NCI-H187 treated with DMSO at 0.1 percent for 48 hours (cell line): ENCODE measurements around the gene PICALM.
"Not testable (repeated sequence)": the region's sequence is repeated elsewhere in the genome, so short reads cannot be mapped to it uniquely, and the experiment has no call there.

Source experiments
- DNase-seq: peaks from one replicate; lab custom pipeline; 2025; lab: John Stamatoyannopoulos, UW

PICALM gene

GRCh38 chr11:86068951-86069407 lies at the start of gene PICALM:
Gene PICALM, minus strand, starts transcription at chr11:86069084. Its CDS starts 304 bp downstream, at chr11:86068780.
- DNase-seq: peak; percentile 82

GRCh38 chr11:86118253-86118652 lies 49.4 kb upstream of the PICALM start:
- no peak for DNase-seq

- DNase-seq: no peak
Measured at GRCh38 chr11:86117712-86118063, 48.8 kb upstream of the PICALM start.

GRCh38 chr11:86117001-86117711 lies 48.3 kb upstream of the PICALM start:
- DNase-seq: no peak

GRCh38 chr11:86116386-86116726 lies 47.5 kb upstream of the PICALM start:
- no peak for DNase-seq

- no peak for DNase-seq
Measured at GRCh38 chr11:86115542-86116385, 46.9 kb upstream of the PICALM start.

- no peak for DNase-seq
Measured at GRCh38 chr11:86108890-86109638, 40.2 kb upstream of the PICALM start.

- no peak for DNase-seq
Measured at GRCh38 chr11:86108191-86108590, 39.3 kb upstream of the PICALM start.

- DNase-seq: no peak
Measured at GRCh38 chr11:86106916-86107315, 38.0 kb upstream of the PICALM start.

- not testable (repeated sequence) for DNase-seq
Measured at GRCh38 chr11:86106031-86106430, 37.1 kb upstream of the PICALM start.

- not testable (repeated sequence) for DNase-seq
Measured at GRCh38 chr11:86105601-86106000, 36.7 kb upstream of the PICALM start.

- no peak for DNase-seq
Measured at GRCh38 chr11:86103808-86104207, 34.9 kb upstream of the PICALM start.

- DNase-seq: no peak
Measured at GRCh38 chr11:86101941-86102407, 33.1 kb upstream of the PICALM start.

GRCh38 chr11:86101493-86101892 lies 32.6 kb upstream of the PICALM start:
- no peak for DNase-seq

GRCh38 chr11:86099874-86100273 lies 31.0 kb upstream of the PICALM start:
- no peak for DNase-seq

- DNase-seq: no peak
Measured at GRCh38 chr11:86097980-86098379, 29.1 kb upstream of the PICALM start.

GRCh38 chr11:86091566-86091965 lies 22.7 kb upstream of the PICALM start:
- no peak for DNase-seq

GRCh38 chr11:86091086-86091485 lies 22.2 kb upstream of the PICALM start:
- DNase-seq: no peak

- DNase-seq: no peak
Measured at GRCh38 chr11:86089659-86090058, 20.8 kb upstream of the PICALM start.

GRCh38 chr11:86087688-86088087 lies 18.8 kb upstream of the PICALM start:
- not testable (repeated sequence) for DNase-seq

- no peak for DNase-seq
Measured at GRCh38 chr11:86087256-86087655, 18.4 kb upstream of the PICALM start.

GRCh38 chr11:86081455-86081854 lies 12.6 kb upstream of the PICALM start:
- DNase-seq: no peak

GRCh38 chr11:86079421-86079820 lies 10.5 kb upstream of the PICALM start:
- no peak for DNase-seq
